Stimulated activated CD8-positive, alpha-beta memory T cell treated with anti-CD3 and anti-CD28 coated beads, Interleukin-15, amount 100 ng/mL, for 1 hour (primary cell): ENCODE measurements around the gene DAB1.
"Not testable (repeated sequence)": the region's sequence is repeated elsewhere in the genome, so short reads cannot be mapped to it uniquely, and the experiment has no call there.

Experiments used
- DNase-seq: peaks from one replicate; pipeline ENCODE4 v3.0.0-alpha.2; 2020; ENCODE audit warnings: low read depth

The DAB1 gene

DNA sequence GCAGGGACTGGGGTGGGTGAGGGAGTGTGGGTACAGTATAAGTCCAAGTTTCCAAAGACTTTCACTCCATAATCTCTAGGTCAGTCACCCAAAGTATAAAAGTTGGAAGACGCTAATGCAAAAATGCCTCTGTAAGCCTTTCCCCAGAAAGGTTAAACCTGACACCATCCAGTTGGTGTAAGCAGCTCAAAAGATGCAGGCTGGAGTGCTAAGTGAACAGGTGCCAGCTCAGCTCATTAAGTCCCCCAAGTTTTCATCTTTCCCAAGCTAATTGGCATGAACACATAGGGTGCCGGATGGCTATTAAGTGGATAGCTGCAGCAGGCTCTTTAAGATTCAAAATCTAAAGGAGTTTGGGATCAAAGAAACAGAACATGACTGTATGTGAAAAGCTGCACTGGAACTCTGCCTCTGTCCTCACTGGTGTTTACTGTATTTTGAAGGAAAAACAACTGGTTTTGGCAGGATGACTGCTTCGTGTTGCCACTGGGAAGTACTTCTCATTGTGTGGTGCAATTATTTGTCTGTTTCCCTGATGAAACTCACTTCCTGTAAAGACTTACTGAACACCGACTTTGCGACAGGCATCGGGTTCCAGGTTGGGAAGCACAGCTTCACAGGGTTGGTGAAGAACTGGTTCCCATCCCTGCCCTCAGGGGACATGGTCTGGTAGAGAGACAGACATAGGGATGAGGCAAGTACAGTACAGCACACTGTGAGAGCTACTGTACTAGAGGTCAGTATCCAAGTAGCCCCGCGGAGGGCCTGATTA is 152.7 kb downstream of the DAB1 start:
- DNase-seq: no peak

GRCh38 chr1:57269630-57270225 is 154.1 kb downstream of the DAB1 start:
- DNase-seq: no peak

DNA sequence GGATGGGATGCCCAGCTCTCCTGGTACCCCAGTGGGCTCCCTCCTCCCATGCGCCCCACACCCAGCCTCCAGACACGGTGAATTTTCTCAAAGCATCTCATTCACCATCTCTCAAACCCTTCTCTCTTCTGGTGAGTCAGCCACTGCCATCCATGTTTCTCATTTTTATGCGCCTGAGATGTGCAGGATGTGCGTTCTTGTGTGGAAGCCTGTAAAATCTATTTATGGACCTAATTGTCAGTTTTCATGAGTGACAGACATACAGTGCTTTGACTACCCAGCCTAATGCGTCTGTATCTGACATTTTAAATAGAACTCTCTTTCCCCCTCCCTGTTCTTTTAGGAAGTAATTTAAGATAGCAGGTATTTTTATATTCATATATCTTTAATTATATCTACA is 158.8 kb downstream of the DAB1 start:
- DNase-seq: no peak

DNA sequence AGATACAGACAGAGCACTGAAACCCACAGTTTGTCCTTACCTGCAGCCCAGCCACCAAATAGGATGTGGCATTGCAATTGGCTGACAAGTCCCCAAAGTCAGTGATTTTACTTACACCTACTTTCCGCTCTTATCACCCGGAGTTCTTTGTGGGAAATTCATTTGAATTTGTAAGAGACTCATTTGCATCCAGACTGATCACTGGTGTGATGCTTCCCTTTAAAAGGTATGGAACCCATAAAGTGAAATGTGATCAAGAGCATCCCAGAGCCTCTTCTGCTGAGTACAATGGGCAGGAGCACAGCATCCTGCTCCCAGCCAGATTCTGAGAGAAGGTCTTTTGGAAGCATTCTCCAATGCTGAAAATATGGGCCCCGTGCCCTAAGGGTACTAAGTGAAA is 161.4 kb downstream of the DAB1 start:
- DNase-seq: no peak

DNA sequence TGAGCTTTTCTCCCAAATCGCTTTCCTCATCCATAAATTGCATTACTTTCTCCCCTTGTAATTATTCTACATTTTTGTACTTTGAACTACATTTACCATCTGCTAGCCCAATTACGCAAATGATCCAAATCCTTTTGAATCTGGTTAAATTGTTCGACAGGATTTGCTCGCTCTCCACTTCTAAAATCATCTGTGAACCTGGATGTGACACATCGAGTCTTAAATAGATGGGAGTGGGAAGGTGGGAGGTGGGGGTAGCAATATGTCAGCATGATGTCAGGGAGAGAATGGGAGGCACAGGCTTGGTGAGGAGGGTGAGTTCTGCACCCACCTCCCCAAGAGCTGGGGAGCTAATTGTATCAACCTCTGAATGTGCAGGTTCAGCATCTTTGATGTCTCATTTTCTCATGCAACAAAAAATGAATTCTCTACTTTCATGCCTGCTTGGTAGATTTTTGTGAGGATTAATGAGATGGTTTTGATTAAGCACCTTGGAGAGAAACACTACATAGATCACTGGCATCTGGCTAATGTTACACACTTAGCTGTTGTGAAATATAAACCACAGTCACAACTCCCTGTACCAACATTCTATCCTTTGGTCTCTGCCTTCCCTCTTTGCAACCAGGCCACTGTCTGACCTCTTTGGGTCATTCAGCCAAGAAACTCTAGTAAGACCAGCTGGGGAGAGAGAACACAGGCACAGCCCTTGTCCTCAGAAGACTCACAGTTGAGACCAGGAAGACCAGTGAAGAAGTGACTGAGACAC is 165.1 kb downstream of the DAB1 start:
- DNase-seq: no peak

- no peak for DNase-seq
These were observed 167.9 kb downstream of the DAB1 start for GRCh38 chr1:57255945-57256344.

DNA sequence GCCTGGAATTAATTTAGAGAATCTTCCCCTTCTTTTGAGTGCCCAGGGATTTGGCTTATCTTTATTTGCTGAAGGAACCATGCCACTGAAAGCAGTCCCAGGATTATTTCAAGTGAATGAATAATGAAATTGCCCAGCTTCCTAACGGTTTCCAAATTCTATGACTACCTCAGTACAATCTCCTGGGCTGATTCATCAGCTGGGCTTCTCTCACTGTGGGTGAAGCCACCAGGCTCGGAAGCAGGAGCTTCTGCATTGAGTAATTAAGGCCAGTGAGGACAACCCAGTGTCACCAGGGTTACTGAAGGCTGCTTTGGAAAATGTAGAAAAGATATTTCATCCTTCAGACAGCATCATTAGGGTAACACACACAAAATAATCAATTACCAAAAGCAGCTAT is 169.8 kb downstream of the DAB1 start:
- DNase-seq: no peak

- DNase-seq: no peak
These were observed 171.1 kb downstream of the DAB1 start for GRCh38 chr1:57252597-57253294.

DNA sequence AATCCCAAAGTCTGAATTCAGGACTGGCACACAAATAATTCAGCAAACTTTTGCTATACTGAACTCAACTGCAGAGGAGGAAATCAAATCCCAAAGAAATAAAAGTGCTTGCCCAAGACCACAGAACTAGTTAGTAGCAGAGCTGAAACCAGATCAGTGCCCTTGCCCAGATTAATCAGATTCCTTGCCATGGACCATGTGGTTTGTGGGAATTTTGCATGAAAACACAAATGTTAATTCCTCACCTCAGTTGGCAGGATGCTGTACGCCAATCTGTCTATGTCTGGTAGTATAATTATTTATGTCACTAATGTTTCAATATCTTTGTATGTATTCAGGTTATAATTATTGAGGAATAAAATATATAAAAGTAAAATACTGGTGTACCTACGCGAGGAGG is 173.8 kb downstream of the DAB1 start:
- DNase-seq: no peak

DNA sequence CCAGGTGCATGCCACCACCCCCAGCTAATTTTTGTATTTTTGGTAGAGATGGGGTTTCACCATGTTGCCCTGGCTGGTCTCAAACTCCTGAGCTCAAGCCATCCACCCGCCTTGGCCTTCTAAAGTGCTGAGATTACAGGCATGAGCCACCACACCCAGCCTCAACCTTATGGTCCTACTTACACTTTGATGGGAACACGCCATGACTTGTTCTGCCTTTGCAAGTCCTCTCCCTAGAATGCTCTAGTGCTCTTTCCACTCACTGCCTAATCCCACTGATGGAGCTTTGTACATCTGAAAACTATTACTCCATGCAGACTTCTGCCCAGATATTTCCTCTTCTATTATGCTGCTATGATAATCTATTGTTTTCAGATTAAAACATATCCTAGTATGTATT is 174.3 kb downstream of the DAB1 start:
- DNase-seq: no peak

GRCh38 chr1:57248830-57249229 is 175.0 kb downstream of the DAB1 start:
- no peak for DNase-seq

DNA sequence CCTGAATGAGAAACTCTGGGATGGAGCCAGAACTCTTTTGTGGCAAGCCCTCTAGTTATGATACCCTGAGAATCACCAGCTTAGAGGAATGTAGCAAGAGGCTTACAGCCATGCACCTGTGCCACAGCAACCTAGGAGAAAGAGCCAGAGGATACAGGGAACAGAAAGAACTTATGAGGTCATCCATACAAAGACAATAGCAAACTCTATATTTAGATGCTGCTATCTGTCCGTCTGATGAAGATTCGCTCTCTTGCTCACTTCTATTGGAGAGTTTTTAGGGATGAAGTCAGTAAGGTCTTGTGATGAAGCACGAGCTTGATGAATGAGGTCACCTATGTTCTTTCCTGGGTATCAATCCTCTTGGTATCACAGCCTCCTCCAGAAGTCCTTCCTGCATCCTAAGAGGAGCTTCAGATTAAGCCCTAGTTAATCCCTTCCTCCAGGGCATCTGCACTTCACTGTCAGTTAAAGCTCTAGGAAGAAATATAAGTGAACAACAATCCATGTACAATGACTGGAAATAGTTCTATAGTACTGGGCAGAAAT is 185.6 kb downstream of the DAB1 start:
- DNase-seq: no peak

DNA sequence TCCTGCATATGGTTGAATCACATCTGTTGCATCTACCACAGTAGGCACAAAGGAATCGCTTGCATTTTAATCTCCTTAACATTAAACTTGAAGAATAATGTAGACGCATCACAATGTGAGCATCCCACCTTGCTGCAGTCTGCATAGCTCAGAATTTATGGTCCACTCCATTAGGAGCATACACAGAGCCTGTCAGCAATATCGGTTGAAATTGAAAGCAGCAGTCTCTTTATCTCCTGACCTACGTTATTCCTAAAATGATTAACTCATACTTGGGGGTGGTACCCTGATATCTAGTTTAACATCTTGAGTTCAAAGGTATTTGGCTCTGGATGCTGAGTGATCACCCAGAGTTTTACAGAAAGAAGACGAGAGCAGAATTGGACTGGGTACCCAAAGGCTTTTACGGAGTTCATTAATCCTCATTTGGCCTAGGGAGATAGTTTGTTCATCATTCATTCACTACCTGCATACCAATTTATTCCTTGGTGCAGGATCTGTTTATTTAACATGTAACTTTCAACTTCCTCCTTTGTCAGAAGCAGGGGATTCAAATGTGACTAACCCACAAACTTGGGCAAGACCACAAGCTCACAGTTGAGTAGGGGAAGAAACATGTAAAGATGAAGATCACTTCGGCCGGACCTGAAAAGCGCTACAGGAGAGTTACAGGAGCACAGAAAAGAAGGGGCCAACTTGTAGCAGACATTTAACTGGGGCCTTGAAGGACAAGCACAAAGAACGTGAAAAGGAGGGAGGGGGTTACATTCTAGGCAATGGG is 187.9 kb downstream of the DAB1 start:
- no peak for DNase-seq

GRCh38 chr1:57234459-57234858 is 189.4 kb downstream of the DAB1 start:
- no peak for DNase-seq

GRCh38 chr1:57232500-57232899 is 191.4 kb downstream of the DAB1 start:
- DNase-seq: no peak

GRCh38 chr1:57229998-57230397 is 193.9 kb downstream of the DAB1 start:
- DNase-seq: no peak

DNA sequence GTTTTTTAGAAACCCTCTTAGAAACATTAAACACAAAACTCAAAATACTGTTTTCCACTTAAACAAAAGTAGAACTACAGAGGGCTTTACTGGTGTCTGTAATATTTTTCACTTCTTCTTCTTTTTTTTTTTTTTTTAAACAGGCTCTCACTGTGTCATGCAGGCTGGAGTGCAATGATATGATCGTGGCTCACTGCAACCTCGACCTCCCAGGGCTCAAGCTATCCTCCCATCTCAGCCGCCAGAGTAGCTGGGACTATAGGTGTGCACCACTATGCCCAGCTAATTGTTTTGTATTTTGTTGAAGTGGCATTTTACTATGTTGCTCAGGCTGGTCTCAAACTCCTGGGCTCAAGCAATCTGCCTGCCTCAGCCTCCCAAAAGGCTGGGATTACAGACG is 194.8 kb downstream of the DAB1 start:
- no peak for DNase-seq

DNA sequence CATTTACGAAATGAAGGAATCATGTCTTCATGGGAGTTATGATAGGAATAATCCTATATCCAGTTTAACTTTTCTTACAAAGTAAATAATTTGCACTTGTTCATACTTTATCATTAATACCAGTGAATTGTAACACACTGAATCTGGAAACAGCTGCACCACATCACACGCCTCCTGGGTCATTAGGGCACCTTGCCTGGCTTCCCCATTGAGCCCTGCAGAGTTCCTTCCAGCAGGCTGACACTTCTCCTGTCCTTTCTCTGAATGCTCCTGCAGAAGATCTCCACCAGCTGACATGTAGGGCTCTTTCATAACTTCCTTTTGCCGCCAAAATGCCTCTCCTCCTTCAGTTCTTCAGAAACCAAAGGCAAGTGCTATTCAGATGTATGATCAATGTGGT is 201.1 kb downstream of the DAB1 start:
- DNase-seq: no peak

DNA sequence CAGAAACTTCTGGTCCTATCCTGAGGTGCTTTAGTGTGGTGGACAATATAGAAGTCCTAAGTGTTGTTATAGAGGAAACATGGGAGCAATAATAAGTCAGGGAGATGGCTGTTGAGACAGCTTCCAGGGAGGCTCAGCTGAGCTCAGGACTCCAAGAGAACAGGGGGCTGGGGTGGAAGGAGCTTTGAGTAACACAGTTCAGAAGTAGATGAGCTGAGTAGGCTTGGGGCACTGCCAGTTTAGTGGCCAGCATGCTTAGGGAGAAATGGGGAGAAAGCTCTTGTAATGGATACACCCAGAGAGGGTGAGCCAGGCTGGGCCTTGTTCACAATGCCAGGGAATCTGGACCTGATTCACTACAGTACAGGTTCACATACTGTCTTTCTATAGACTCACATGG is 201.6 kb downstream of the DAB1 start:
- DNase-seq: no peak

DNA sequence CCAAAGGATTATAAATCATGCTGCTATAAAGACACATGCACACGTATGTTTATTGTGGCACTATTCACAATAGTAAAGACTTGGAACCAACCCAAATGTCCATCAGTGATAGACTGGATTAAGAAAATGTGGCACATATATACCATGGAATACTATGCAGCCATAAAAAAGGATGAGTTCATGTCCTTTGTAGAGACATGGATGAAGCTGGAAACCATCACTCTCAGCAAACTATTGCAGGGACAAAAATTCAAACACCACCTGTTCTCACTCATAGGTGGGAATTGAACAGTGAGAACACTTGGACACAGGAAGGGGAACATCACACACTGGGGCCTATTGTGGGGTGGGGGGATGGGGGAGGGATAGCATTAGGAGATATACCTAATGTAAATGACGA is 203.0 kb downstream of the DAB1 start:
- DNase-seq: not testable (repeated sequence)

GRCh38 chr1:57218487-57219079 is 205.3 kb downstream of the DAB1 start:
- DNase-seq: no peak
